NCI-H2196 (cell line): Measurements from ENCODE around the gene CAPN1.

Experiments
- DNase-seq: peaks from one replicate; lab custom pipeline; 2025; ENCODE audit not compliant: unreplicated experiment; lab: John Stamatoyannopoulos, UW

CAPN1 gene

GRCh38 chr11:65189191-65189590, 7.5 kb downstream of the CAPN1 start:
- DNase-seq: no peak

- no peak for DNase-seq
Observed at GRCh38 chr11:65194564-65194963, 12.8 kb downstream of the CAPN1 start.

DNA sequence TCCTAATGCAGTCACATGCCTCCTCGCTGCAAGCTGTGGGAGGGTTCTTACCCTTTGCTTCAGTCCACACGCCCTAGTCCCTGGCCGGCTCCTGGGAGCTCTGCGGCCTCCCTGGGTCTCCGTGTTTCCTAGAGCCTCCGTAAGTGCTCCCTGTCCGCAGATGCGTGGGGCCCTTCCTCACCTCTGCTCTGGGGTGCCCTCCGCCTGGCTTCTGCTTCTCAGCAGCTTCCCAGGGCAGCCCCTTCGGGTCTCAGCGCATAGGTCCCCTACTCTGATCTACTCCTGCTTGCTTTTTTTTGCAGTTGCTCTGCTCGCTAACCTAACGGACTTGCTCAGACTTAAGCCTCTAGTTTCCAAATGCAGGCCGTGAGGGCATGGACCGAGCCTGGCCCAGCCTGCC, 22.4 kb downstream of the CAPN1 start:
- DNase-seq: no peak

- peak; percentile 61 for DNase-seq
Observed at GRCh38 chr11:65204646-65205601, 23.2 kb downstream of the CAPN1 start.

GRCh38 chr11:65205602-65205967, 23.9 kb downstream of the CAPN1 start:
- DNase-seq: no peak

DNA sequence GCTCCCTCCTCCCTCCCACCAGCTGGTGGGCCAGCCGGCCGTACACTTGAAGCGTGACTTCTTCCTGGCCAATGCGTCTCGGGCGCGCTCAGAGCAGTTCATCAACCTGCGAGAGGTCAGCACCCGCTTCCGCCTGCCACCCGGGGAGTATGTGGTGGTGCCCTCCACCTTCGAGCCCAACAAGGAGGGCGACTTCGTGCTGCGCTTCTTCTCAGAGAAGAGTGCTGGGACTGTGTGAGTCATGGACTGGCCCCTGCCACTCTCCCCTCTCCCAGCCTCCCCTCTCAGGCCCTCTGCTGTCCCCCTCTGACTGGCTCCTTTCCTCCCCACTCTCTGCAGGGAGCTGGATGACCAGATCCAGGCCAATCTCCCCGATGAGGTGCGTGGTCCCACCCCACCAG, 24.7 kb downstream of the CAPN1 start:
- DNase-seq: no peak

- no peak for DNase-seq
Observed at GRCh38 chr11:65206901-65207300, 25.2 kb downstream of the CAPN1 start.

DNA sequence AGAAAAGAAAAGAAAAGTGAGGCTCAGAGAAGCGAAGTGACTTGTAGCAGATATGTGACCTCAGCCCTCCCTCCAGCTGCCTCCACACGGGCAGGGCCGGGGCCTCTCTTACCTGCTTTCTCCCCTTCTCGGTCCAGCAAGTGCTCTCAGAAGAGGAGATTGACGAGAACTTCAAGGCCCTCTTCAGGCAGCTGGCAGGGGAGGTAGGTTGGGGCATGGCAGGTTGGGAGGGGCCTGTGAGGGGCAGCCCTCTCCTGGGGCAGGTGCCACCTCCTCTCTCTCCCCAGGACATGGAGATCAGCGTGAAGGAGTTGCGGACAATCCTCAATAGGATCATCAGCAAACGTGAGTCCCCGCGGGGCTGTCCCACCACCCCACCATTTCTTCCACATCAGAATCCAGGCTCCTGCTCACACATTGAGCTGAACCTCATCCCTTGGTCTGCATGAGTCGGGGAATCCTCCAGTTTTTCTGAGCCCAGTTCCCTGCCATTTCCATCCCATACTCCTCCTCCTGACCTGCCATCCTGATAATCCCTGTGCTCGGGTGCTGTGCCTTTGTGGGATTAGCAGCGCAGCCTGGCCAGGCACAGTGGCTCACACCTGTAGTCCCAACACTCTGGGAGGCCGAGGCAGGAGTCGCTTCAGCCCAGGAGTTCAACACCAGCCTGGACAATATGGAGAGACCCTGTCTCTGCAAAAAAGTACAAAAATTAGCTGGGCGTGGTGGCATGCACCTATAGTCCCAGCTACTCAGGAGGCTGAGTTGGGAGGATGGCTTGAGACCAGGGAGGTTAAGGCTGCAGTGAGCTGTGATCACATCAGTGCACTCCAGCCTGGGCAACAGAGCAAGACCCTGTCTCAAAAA, 26.4 kb downstream of the CAPN1 start:
- no peak for DNase-seq

DNA sequence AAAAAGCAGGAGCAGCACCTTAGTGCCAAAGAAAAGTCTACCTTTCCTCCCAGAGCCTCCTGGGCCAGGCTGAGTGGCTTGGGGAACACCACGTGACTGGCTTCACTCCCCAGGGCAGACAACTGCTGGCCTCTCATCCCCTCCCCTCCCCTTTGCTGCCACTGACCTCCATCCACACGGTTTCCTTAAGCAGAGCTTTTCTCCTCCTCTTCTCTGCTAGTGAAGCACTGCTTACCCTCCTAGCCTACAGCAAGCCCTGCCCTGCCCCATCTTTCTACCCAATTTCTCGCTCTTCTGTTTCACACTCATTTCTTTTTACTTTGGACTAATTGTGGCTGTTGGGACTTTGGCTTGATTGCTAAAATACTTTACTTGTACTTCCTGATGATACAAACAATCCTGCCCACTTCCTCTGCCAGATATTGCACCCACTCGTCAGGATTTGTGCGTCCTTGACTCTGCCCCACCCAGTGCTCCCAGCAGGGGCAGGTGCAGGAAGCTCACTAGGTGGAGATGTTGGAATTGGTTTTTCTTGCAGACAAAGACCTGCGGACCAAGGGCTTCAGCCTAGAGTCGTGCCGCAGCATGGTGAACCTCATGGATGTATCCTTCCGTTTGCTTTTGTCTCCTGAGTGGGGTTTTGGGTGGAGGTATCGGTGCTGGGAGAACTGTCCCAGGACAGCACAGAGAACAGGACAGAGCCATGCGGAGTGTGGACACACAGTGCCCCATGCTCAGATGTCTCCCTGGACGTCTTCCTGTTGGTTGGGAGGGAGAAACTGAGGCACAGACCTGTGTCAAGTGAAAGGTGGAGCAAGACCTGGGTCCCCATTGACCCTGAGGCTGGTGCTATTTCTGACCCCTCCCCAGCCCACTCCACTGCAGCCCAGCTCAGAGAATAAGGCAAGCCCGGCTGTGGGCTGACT, 27.3 kb downstream of the CAPN1 start:
- no peak for DNase-seq

GRCh38 chr11:65209711-65210360, 28.1 kb downstream of the CAPN1 start:
- no peak for DNase-seq

GRCh38 chr11:65210361-65210731, 28.6 kb downstream of the CAPN1 start:
- DNase-seq: no peak

GRCh38 chr11:65210748-65211147, 29.0 kb downstream of the CAPN1 start:
- DNase-seq: no peak

- DNase-seq: no peak
Observed at GRCh38 chr11:65211293-65212105, 29.8 kb downstream of the CAPN1 start.

DNA sequence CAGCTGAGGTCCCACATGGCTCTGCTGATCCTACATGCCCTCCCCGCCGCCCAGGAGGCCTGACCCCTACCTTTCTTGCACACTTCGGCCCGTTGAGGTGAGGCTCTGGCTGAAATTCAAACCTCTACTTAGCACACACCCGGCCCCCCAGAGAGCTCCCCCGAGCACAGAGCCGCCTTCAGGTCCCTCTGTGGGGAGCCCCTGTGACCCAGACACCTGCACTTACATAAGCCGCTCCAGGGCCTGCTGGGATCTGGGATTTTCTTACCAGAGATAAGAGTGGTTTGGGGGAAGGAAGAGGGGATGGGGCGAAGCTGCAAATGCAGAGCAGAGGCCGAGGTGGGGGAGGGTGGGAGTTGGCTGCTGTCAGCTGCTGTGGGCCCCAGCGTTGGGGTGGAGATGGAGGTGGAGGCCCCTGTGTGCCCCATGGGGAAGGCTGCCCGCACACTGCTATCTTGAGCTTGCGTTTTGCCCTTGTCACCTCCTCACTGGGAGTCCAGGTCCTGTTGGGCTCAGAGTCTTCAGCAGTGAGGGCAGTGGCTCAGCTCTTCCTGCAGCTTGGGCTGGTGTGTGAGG, 30.6 kb downstream of the CAPN1 start:
- no peak for DNase-seq

GRCh38 chr11:65213322-65214211, 31.8 kb downstream of the CAPN1 start:
- no peak for DNase-seq

GRCh38 chr11:65214212-65214845, 32.6 kb downstream of the CAPN1 start:
- DNase-seq: no peak

- DNase-seq: no peak
Observed at GRCh38 chr11:65215441-65216076, 33.8 kb downstream of the CAPN1 start.
